ENCODE results near the gene KANSL3.

KANSL3 gene

DNA sequence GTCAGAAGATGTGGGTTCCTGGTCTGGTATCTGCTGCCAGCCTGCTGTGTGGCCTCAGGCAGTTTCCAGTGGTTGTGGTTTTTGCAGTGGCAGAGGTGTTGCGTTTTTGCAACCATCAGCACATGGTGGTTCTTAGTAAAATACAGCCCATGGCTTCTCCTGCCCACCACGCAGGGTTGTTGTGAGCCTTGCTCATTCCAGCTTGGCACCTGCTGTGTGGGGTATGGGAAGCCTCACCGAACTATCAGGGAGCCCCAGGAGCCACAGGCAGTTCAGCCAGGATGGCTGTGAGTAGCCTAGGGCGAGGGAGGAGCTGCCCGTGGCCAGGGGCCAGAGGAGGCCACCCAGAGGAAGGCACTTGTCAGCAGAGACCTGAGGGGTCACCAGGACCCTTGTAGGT is 91.8 kb downstream of the KANSL3 start:
- DNase-seq (ENCODE audit: low read depth, low spot score) = no peak

Data from iPS DF 19.7 (cell line).